OCI-LY7 (cell line): Measurements from ENCODE around the gene C20orf141. TPM values are rescaled to one million over a fixed set of nuclear protein-coding genes. Genes with fewer than 3 reads are reported as not detected.
A peak's percentile ranks its signal among the peaks of the same experiment; 100 is the strongest.

Experiments
- BruUV-seq: library from RNA; stranded (reverse); fragments of 400-500 nt; replicated peaks from 2 replicates; lab custom pipeline; 2021; lab: Mats Ljungman, UMichigan
- CTCF ChIA-PET: fragments of 300-600 bp; sonication (Branson Sonifier 250); formaldehyde crosslinking; loops from one replicate; lab custom pipeline; 2022; ENCODE audit warnings: antibody characterized with exemption; ENCODE audit not compliant: unreplicated experiment; lab: Charles Lee
- POLR2A ChIA-PET: fragments of 300-600 bp; sonication (Branson Sonifier 250); formaldehyde crosslinking; loops from one replicate; lab custom pipeline; 2022; ENCODE audit warnings: antibody characterized with exemption; lab: Charles Lee
- DNase-seq: peaks from one replicate; pipeline ENCODE4 v3.0.0-alpha.2; 2015; ENCODE audit warnings: low spot score
- H2AFZ ChIP-seq: fragments of 200-600 bp; sonication (generic), shearing (Covaris generic); 2 replicates; pipeline ENCODE4 v1.6.1; 2014; ENCODE audit warnings: mild to moderate bottlenecking, antibody characterized with exemption, low read length, moderate library complexity
- H3K27ac ChIP-seq: fragments of 200-600 bp; sonication (generic); 2 replicates; pipeline ENCODE4 v1.5.1; 2014; ENCODE audit warnings: mixed run types, low read depth, mild to moderate bottlenecking, moderate library complexity, low read length, inconsistent platforms; ENCODE audit not compliant: poor library complexity, severe bottlenecking
- H3K36me3 ChIP-seq: fragments of 200-600 bp; sonication (generic); 2 replicates; pipeline ENCODE4 v1.6.1; 2014; ENCODE audit warnings: mild to moderate bottlenecking, antibody characterized with exemption, low read length, moderate library complexity, mixed read lengths; ENCODE audit not compliant: insufficient read depth
- H3K4me1 ChIP-seq: fragments of 200-600 bp; sonication (generic); 2 replicates; pipeline ENCODE4 v1.5.1; 2014; ENCODE audit warnings: mild to moderate bottlenecking, low read length; ENCODE audit not compliant: insufficient read depth, poor library complexity, severe bottlenecking
- H3K4me2 ChIP-seq: fragments of 200-600 bp; sonication (generic); 2 replicates; pipeline ENCODE4 v1.6.1; 2014; ENCODE audit warnings: mild to moderate bottlenecking, low read length
- H3K4me3 ChIP-seq: fragments of 200-600 bp; sonication (generic); 2 replicates; pipeline ENCODE4 v1.5.1; 2014; ENCODE audit warnings: mild to moderate bottlenecking, low read depth, low read length; ENCODE audit not compliant: poor library complexity, severe bottlenecking
- H3K79me2 ChIP-seq: fragments of 200-600 bp; sonication (generic); 2 replicates; pipeline ENCODE4 v1.6.1; 2016; ENCODE audit warnings: low read depth, mild to moderate bottlenecking, low read length, moderate library complexity, mixed read lengths; ENCODE audit not compliant: insufficient read depth
- H3K9me2 ChIP-seq: fragments of 200-600 bp; sonication (generic); 2 replicates; pipeline ENCODE4 v1.6.1; 2016; ENCODE audit warnings: mild to moderate bottlenecking, low read length, mixed read lengths; ENCODE audit not compliant: insufficient read depth
- H3K9me3 ChIP-seq: fragments of 200-600 bp; sonication (generic); 2 replicates; pipeline ENCODE4 v1.6.1; 2014; ENCODE audit warnings: mild to moderate bottlenecking, mixed run types, low read length, mixed read lengths
- H4K20me1 ChIP-seq: fragments of 200-600 bp; sonication (generic); 2 replicates; pipeline ENCODE4 v1.6.1; 2014; ENCODE audit warnings: mild to moderate bottlenecking, antibody characterized with exemption, low read length, moderate library complexity, mixed read lengths; ENCODE audit not compliant: insufficient read depth
- CTCF ChIP-seq: fragments of 200-600 bp; sonication (generic); conservative IDR thresholded peaks from 2 replicates; pipeline ENCODE4 v1.5.1; 2014; ENCODE audit warnings: mild to moderate bottlenecking, antibody characterized with exemption, low read length, moderate library complexity, mixed read lengths
- EZH2phosphoT487 ChIP-seq: fragments of 200-600 bp; sonication (generic); IDR thresholded peaks from 2 replicates; pipeline ENCODE4 v1.6.1; 2018; ENCODE audit warnings: low read depth, borderline replicate concordance, mild to moderate bottlenecking, mixed run types, antibody characterized with exemption, low read length, moderate library complexity, mixed read lengths
- intact Hi-C: fragments of 100-400 bp; cut with micrococcal nuclease; formaldehyde crosslinking; loops from one replicate; pipeline ENCODE4 v1.10.0; 2022; ENCODE audit not compliant: unreplicated experiment
- total RNA-seq, 2 experiments: library from RNA; depleted of rRNA in 1 of 2; stranded (reverse); fragments of >200 nt in 1 of 2; shearing (Covaris generic) in 1 of 2; gene quantifications; 2 replicates each; pipeline ENCODE4 v1.2.3, GENCODE V29; 2014 to 2022

C20orf141 gene
- total RNA-seq, 2 experiments from 2014 or later = not detected

DNA sequence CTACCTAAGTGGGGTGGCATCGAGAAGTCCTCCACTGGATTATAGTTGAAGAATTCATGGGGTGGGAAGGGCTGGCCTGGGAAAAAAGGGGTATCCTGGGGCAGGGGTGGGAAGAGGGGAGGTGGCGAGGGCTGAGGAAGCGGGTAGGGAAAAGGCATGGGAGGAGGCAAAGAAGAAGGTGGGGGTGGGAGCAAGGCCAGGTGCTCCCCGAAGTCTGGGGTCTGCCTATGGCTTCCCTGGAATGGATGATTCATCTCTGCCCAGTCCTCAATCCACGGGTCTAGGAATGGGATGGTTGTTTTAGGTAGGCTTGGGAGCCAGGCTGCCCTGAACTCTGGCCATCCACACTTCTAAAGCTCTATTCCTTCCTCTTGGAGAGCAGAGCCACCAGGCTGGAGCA lies 21.2 kb downstream of the C20orf141 start:
- no peak for TF ChIP-seq EZH2phosphoT487
- TF ChIP-seq CTCF = no peak
- intact Hi-C loops = no loop called here
- CTCF ChIA-PET = no interaction called here
- no peak overlapping the region for H3K27ac ChIP-seq
- POLR2A ChIA-PET = no interaction called here
- H4K20me1 ChIP-seq = no peaks in the 10 kb centered on the region
- no peak overlapping the region for H2AFZ ChIP-seq
- no peak overlapping the region for H3K4me2 ChIP-seq
- H3K9me2 ChIP-seq = no peaks in the 10 kb centered on the region
- no peak overlapping the region for H3K4me3 ChIP-seq
- H3K9me3 ChIP-seq = no peaks in the 10 kb centered on the region
- TSS peak; percentile 62 for BruUV-seq
- no peaks in the 10 kb centered on the region for H3K79me2 ChIP-seq
- H3K4me1 ChIP-seq = peaks cover 4% of the 10 kb centered on the region
- no peak for DNase-seq
- no peaks in the 10 kb centered on the region for H3K36me3 ChIP-seq

DNA sequence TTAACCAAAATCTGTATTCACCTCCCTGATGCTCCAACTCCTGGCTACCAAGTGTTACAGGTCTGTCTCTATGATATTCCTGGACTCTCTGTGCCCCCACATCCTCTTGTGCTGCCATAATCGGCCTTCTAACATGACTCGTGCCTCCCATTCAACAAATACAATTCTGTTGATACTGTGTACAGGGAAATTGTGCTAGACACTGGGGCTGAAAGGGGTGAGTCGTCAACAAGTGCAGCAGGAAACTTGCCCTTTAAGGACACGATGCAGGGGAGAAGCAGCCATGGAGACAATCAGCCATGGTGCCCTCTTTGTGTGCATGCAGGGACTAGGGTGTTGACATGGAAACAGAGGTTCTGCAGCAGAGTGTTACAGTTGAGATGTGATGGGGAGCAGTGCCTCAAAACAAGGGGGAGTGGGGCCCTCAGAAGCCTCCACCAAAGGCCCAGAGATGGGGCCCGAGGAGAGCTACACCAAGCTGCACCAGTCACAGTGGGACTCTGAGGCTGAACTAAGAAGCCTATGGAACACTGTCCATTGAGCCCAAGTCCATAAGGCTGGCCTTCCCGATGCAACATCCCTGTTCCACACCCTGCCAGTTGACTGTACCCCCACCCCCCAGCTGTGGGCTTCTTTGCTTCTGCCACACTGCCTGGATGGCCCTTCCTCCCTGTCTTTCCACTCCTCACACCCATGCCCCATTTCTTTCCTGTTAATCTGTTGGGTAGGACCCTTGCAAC lies 22.6 kb downstream of the C20orf141 start:
- Histone ChIP-seq H3K4me2 (no peak overlapping the region), H2AFZ (no peak overlapping the region), H3K27ac (no peak overlapping the region), H3K4me1 (peaks cover 10% of the 10 kb centered on the region), H3K9me2 (no peaks in the 10 kb centered on the region), H3K79me2 (no peaks in the 10 kb centered on the region), H3K36me3 (no peaks in the 10 kb centered on the region), H3K9me3 (no peaks in the 10 kb centered on the region), H4K20me1 (no peaks in the 10 kb centered on the region), H3K4me3 (no peak overlapping the region)
- no peak for DNase-seq
- BruUV-seq = no TSS peak
- intact Hi-C loops = no loop called here
- no peak for TF ChIP-seq CTCF
- ChIA-PET CTCF (no interaction called here), POLR2A (no interaction called here)

- ChIA-PET POLR2A (no interaction called here), CTCF (no interaction called here)
- DNase-seq = no peak
- Histone ChIP-seq H3K27ac (no peak overlapping the region), H3K79me2 (no peaks in the 10 kb centered on the region), H3K9me3 (no peaks in the 10 kb centered on the region), H3K9me2 (no peaks in the 10 kb centered on the region), H2AFZ (no peak overlapping the region), H3K4me1 (peaks cover 10% of the 10 kb centered on the region), H3K4me3 (no peak overlapping the region), H3K4me2 (no peak overlapping the region), H4K20me1 (no peaks in the 10 kb centered on the region), H3K36me3 (no peaks in the 10 kb centered on the region)
- intact Hi-C loops = no loop called here
- no peak for TF ChIP-seq CTCF
- no peak for TF ChIP-seq EZH2phosphoT487
- no TSS peak for BruUV-seq
Observed at GRCh38 chr20:2838170-2838797, 23.5 kb downstream of the C20orf141 start.
